GM18519 (cell line): ENCODE data around the gene CAD.
"Not testable (repeated sequence)": the region's sequence is repeated elsewhere in the genome, so short reads cannot be mapped to it uniquely, and the experiment has no call there.

Source experiments
- ATAC-seq: cut with Tn5 transposase; IDR thresholded peaks from one replicate; pipeline ENCODE4 v1.9.1; 2021; ENCODE audit warnings: mild to moderate bottlenecking, moderate library complexity; ENCODE audit not compliant: unreplicated experiment, low FRiP score

The CAD gene

GRCh38 chr2:27198068-27198467 is 19.1 kb upstream of the CAD start:
- not testable (repeated sequence) for ATAC-seq

GRCh38 chr2:27198627-27199026 is 18.5 kb upstream of the CAD start:
- ATAC-seq, result no peak

DNA sequence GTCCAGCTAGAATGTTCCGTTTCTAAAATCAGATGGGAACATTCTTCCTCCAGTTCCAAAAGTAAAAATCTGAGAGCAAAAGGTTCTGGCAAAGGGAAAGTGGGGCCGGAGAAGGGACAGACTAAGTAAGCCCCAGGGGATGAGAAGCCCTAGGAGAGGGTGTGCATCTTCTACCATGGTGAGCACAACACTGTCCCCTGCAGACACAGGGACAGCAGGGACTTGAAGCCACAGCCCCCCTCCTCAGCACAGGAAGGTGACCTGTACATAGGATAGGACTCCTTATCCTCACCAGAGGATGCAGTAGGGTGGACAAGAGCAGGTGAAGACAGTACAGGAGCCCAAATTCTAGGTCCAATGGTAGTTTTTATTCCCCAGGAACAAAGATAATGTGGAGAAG is 17.9 kb upstream of the CAD start:
- ATAC-seq, result no peak

DNA sequence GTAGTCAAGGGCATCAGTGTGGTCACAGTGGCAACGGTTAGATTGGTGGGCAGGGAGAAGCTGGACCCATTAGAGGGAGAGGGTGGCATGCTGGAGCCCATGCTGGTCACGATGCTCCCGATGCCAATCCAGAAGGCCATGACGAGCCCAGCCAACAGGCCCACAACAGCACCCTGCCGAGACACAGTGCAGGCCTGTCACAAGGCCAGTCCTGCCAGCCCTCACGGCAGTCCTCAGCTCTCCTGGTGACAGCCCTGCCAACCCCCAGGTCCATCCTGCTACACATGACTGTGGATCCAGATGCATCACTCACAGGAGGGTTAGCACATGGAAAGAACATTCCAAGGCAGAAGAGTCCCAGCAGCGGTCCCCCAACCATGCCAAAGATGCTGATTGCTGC is 15.5 kb upstream of the CAD start:
- ATAC-seq, result no peak

DNA sequence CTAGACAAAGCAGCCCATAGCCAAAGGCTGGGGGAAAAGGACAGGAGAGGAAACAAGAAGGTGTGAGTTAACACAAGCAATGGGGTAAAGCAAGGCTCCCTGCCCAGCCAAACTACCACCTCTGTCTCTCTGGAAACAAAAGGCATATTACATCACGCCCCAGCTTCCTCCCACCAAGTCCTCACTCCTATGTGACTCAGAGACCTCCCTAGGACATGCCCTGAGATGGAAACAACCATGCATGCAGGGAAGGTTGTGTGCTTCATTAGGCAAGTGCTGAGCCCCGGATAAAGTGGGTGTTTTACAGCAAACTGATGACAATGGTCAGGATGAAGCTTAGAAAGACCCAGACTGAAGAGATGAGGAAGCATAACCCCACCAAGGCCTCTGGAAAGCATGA is 14.3 kb upstream of the CAD start:
- no peak for ATAC-seq

- no peak for ATAC-seq
Observed at GRCh38 chr2:27203741-27204140, 13.4 kb upstream of the CAD start.

GRCh38 chr2:27204566-27204965 is 12.6 kb upstream of the CAD start:
- ATAC-seq, result no peak

DNA sequence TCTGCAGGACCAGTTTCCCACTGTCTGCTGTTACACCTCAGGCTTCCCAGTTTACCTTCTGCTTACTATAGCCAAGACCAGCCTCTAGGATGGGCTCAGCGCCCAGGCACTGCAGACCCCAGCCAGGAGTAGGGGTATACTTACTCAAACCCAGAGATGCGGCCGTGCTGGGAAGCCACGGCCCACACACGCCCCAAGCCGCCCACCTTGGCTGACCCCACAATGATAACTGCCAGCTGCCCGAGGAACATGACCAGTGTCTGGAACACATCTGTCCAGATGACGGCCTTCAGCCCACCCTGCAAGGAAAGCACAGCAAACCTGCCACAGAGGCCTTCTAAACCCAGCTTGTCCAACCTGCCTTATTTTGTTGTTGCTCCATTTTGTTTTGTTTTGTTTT is 12.0 kb upstream of the CAD start:
- ATAC-seq, result no peak

GRCh38 chr2:27206346-27206745 is 10.8 kb upstream of the CAD start:
- no peak for ATAC-seq

- ATAC-seq, result no peak
Observed at GRCh38 chr2:27208486-27209050, 8.6 kb upstream of the CAD start.

DNA sequence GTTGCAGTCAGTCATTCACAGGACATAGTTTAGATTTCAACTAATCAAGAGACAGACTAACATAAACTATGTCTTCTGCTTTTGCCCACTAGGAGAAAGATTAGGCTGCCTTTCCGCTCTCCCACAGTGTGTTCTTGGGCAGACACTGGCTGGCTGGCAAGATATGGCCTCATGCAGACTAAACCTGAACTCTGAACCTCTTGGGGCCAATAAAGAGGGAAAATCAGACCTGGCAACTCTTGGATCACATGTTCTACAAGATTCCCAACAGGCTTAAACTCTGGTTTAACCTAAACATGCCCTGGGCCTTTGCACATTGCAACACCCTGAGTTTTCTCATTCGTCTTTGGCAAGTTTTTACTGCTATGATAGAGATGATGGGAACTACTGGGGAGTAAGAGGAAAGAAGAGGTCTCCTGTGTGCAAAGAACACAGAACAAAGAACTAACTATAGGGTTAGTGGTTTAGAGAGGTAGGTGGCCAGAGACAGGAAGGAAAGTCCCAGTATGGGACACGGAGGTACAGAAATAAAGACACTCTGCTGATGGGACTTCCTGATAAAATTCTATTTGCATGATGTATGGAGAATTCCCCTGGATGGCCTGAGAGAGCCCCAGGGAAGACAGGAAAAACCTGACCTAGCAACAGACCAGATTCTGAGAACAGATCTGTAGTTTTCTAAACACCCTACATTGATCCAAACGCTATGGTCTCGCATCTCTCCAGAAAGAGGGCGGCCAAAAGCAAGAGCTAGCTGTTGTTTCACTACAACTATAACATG is 7.4 kb upstream of the CAD start:
- no peak for ATAC-seq

GRCh38 chr2:27211241-27211942 is 5.8 kb upstream of the CAD start:
- no peak for ATAC-seq

DNA sequence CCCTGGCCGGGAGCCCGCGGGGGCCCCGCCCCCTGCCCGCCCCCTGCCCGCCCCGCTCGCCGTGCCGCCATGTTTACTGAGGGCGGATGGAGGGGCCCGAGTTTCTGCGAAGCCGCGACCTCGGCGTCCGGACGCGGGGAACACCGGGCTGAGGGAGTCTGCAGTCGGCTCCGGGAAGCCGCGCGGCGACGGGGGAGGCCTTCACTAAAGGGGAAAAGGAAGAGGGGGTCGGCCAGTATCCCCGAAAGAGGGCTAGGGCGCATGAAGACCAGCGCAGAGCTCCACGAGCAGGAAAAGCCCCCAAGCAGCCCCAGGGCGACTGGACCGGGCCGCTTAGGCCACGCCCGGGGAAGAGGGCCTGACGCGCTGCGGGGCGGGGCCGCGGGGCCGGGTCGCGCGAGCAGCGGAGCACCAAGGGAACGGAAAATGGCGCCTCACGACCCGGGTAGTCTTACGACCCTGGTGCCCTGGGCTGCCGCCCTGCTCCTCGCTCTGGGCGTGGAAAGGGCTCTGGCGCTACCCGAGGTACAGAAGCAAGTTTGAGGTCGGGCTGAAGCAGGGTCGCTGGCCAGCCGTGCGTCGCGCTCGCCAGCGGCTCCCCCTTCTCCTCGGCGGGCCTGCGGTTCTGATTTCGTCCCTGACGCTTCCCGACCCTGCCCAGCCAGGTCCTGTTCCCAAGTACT is 5.1 kb upstream of the CAD start, which contains the start of the genes ATRAID and SLC5A6:
ATRAID (plus strand) TSS at position 99 of the 683 bp plus-strand sequence; CDS start at position 427, 328 bp downstream.
SLC5A6 (minus strand) TSS at position 326 of the 683 bp plus-strand sequence. CDS start 4,618 bp downstream, outside the sequence.
- ATAC-seq, result peak; percentile 52

- peak; percentile 8 for ATAC-seq
Observed at GRCh38 chr2:27212626-27213471, 4.3 kb upstream of the CAD start.

DNA sequence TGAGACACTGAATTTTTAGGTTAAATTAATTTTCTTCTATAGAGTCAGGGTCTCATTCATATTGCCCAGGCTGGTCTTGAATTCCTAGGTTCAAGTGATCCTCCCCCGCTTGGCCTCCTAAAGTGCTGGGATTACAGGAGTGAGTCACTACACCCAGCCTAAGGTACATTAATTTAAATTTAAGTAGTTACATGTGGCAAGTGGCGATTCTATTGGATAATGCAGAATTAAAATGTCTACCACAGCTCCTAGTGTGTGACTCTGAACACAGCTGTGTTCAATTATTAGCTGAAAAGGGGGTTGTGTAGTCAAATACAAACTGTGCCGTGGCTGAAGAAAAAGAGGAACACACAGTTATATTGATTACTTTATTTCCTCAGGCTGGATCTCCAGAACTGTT is 2.2 kb upstream of the CAD start:
- no peak for ATAC-seq

- ATAC-seq, result no peak
Observed at GRCh38 chr2:27216416-27217137, 592 bp upstream of the CAD start.

- no peak for ATAC-seq
Observed at GRCh38 chr2:27218614-27219013, 1.4 kb downstream of the CAD start.

GRCh38 chr2:27219091-27219490 is 1.9 kb downstream of the CAD start:
- no peak for ATAC-seq

- ATAC-seq, result no peak
Observed at GRCh38 chr2:27220091-27220490, 2.9 kb downstream of the CAD start.
